Transverse colon (tissue), 4 donors: ENCODE data around the gene TMC6.

Experiments used
- POLR2A ChIP-seq: fragments of 450-650 bp; IDR thresholded peaks from one replicate; pipeline ENCODE4 v1.6.1; 2016; ENCODE audit warnings: antibody characterized with exemption, mild to moderate bottlenecking, moderate library complexity
- POLR2AphosphoS5 ChIP-seq, 3 donors: sonication (generic); formaldehyde crosslinking; IDR thresholded peaks; one replicate each; pipeline ENCODE4 v1.6.1; 2016; ENCODE audit warnings: antibody characterized with exemption in 3 of 3
- TF ChIP-seq, protein P1 (sequence below), 5 experiments: fragments of 200-600 bp in 3 of 5; fragments of 450-650 bp in 2 of 5; sonication (generic) in 3 of 5; IDR thresholded peaks; 1 replicate in 2 of 5; 2 replicates in 3 of 5; pipeline ENCODE4 v1.5.1; 2016 to 2017; ENCODE audit warnings: antibody characterized with exemption in 5 of 5, inconsistent platforms in 3 of 5, mild to moderate bottlenecking in 2 of 5, moderate library complexity in 1 of 5

DNA sequence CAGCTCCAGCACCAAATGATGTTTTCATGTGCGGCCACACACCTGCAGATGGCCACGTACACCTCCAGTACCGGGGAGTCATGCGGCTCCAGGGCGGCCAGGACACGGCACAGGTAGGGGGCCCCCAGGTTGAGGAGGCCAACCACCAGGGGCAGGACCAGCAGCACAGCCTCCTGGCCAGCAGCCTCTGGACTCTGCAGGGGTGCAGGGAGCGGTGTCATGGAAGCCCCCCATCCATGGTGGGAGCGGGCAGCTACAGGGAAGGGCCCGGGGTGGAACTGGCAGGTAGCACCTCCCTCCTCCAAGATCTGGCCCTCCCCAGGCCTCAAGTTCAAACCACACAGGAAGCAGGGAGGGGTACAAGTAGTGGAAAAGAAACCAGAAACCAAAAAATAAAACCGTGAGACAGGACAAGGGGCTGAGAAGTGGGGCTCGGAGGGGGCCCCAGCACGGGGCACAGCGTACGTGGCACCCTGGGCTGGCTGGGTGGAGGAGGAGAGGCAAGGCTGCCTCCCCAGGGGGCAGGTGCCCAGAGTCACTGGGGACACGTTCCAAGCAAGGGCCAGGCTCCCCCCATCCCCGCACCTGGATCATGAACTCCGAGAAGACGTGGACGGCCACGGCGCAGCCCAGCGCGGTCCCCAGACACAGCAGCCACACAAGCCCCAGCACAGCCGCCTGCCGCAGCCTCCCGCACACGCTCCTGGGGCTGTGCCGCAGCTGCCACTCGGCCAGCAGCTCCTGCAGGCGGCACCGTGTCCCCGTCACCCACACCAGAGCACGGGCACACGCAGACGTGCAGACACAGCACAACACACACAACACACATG lies 7.4 kb downstream of the TMC6 start:
- TF ChIP-seq, protein P1, sequence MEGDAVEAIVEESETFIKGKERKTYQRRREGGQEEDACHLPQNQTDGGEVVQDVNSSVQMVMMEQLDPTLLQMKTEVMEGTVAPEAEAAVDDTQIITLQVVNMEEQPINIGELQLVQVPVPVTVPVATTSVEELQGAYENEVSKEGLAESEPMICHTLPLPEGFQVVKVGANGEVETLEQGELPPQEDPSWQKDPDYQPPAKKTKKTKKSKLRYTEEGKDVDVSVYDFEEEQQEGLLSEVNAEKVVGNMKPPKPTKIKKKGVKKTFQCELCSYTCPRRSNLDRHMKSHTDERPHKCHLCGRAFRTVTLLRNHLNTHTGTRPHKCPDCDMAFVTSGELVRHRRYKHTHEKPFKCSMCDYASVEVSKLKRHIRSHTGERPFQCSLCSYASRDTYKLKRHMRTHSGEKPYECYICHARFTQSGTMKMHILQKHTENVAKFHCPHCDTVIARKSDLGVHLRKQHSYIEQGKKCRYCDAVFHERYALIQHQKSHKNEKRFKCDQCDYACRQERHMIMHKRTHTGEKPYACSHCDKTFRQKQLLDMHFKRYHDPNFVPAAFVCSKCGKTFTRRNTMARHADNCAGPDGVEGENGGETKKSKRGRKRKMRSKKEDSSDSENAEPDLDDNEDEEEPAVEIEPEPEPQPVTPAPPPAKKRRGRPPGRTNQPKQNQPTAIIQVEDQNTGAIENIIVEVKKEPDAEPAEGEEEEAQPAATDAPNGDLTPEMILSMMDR (IDR thresholded peaks at IDR 0.05) = no peak
- TF ChIP-seq POLR2AphosphoS5 (IDR thresholded peaks at IDR 0.05) (no peak), POLR2A (no peak)
